GM12878 (cell line): ENCODE measurements around the gene FOXP1. TPM values are rescaled to one million over a fixed set of nuclear protein-coding genes. Genes with fewer than 3 reads are reported as not detected.

Experiments used
- ATAC-seq: fragments of 200-7000 bp; cut with Tn5 transposase; 3 replicates; pipeline ENCODE4 v1.9.1; 2020; ENCODE audit warnings: mild to moderate bottlenecking, moderate library complexity
- BruUV-seq: library from RNA; stranded (reverse); fragments of 400-500 nt; replicated peaks from 2 replicates; lab custom pipeline; 2021; lab: Mats Ljungman, UMichigan
- CTCF ChIA-PET: fragments of 300-600 bp; sonication (Branson Sonifier 250); formaldehyde crosslinking; extraction: SDS; loops from one replicate; lab custom pipeline; 2021; ENCODE audit warnings: inconsistent platforms; lab: Yijun Ruan, JAX
- POLR2A ChIA-PET: fragments of 350-600 bp; formaldehyde crosslinking; extraction: SDS; loops from one replicate; lab custom pipeline; 2021; ENCODE audit warnings: inconsistent platforms; lab: Charles Lee
- RAD21 ChIA-PET: fragments of 300-600 bp; sonication (Branson Sonifier 250); formaldehyde crosslinking; loops from one replicate; lab custom pipeline; 2023; ENCODE audit warnings: antibody characterized with exemption; ENCODE audit not compliant: unreplicated experiment; lab: Charles Lee
- SMC1A ChIA-PET: fragments of 300-600 bp; sonication (Branson Sonifier 250); formaldehyde crosslinking; loops from one replicate; lab custom pipeline; 2023; ENCODE audit not compliant: unreplicated experiment, uncharacterized antibody; lab: Charles Lee
- DNase-seq: peaks from one replicate; pipeline ENCODE4 v3.0.0-alpha.2; 2011; ENCODE audit warnings: low read depth, low spot score
- FAIRE-seq: peaks from 3 replicates; lab custom pipeline; 2011; peaks lifted over from hg19 to GRCh38; lab: Jason Lieb, UNC
- H2AFZ ChIP-seq: 2 replicates; pipeline ENCODE4 v1.6.0; 2011; ENCODE audit warnings: low read depth, low read length, control low read depth; ENCODE audit not compliant: control insufficient read depth
- H3K27ac ChIP-seq: 2 replicates; pipeline ENCODE4 v1.5.1; 2011; ENCODE audit warnings: control low read depth; ENCODE audit not compliant: control insufficient read depth, insufficient read depth
- H3K27me3 ChIP-seq, 2 experiments: replicated peaks in 1 of 2; 2 replicates each; pipeline versions ENCODE4 v1.6.0 to v1.6.1; 2011; ENCODE audit warnings: low read length in 1 of 2; ENCODE audit not compliant: control insufficient read depth in 2 of 2, insufficient read depth in 2 of 2
- H3K36me3 ChIP-seq, 2 experiments: 2 replicates each; pipeline ENCODE4 v1.5.1; 2011; ENCODE audit warnings: low read length in 1 of 2; ENCODE audit not compliant: control insufficient read depth in 2 of 2, insufficient read depth in 2 of 2
- H3K4me1 ChIP-seq: 2 replicates; pipeline ENCODE4 v1.6.1; 2011; ENCODE audit warnings: mild to moderate bottlenecking, low read length, moderate library complexity, mixed read lengths; ENCODE audit not compliant: control insufficient read depth, insufficient read depth
- H3K4me2 ChIP-seq: 2 replicates; pipeline ENCODE4 v1.6.0; 2011; ENCODE audit warnings: control low read depth; ENCODE audit not compliant: control insufficient read depth, insufficient read depth
- H3K4me3 ChIP-seq: fragments of 200-600 bp; sonication (generic); 2 replicates; pipeline ENCODE4 v1.5.1; 2016
- H3K79me2 ChIP-seq: 2 replicates; pipeline ENCODE4 v1.6.0; 2011; ENCODE audit warnings: low read length; ENCODE audit not compliant: control insufficient read depth, insufficient read depth
- H3K9ac ChIP-seq: 2 replicates; pipeline ENCODE4 v1.8.0; 2011; ENCODE audit warnings: low read length, control low read depth, mixed read lengths; ENCODE audit not compliant: control insufficient read depth, insufficient read depth
- H3K9me3 ChIP-seq: replicated peaks from 3 replicates; pipeline ENCODE4 v1.5.1; 2011; ENCODE audit warnings: mild to moderate bottlenecking, low read length; ENCODE audit not compliant: control insufficient read depth, insufficient read depth
- H4K20me1 ChIP-seq: 2 replicates; pipeline ENCODE4 v1.6.0; 2011; ENCODE audit not compliant: control insufficient read depth, insufficient read depth
- CUX1 ChIP-seq: IDR thresholded peaks from 2 replicates; pipeline ENCODE4 v1.6.1; 2012; ENCODE audit warnings: improper control_type of control experiment, low read depth, low read length; ENCODE audit not compliant: insufficient replicate concordance
- MYB ChIP-seq: fragments of 150-350 bp; IDR thresholded peaks from 2 replicates; pipeline ENCODE4 v1.6.1; 2014; ENCODE audit warnings: mild to moderate bottlenecking, low read depth, low read length, borderline replicate concordance
- RELA ChIP-seq: fragments of 450-650 bp; IDR thresholded peaks from 2 replicates; pipeline ENCODE4 v1.8.0; 2014; ENCODE audit warnings: borderline replicate concordance; ENCODE audit not compliant: partially characterized antibody
- WGBS: methylation state at CpG from one replicate; pipeline ENCODE4 v1.1.6; 2016; ENCODE audit warnings: low lambda C conversion rate; ENCODE audit not compliant: insufficient replicate concordance, insufficient coverage; ENCODE audit errors: missing lambda C conversion rate; 5-methylcytosine and 5-hydroxymethylcytosine counted together
- in situ Hi-C: fragments of 300-500 bp; cut with MboI; formaldehyde crosslinking; loops from 9 replicates; pipeline ENCODE4 v1.14.3; 2018; ENCODE audit warnings: mixed read lengths
- intact Hi-C: fragments of 100-400 bp; cut with micrococcal nuclease; formaldehyde crosslinking; loops from one replicate; pipeline ENCODE4 v1.14.2; 2022; ENCODE audit not compliant: unreplicated experiment
- polyA plus RNA-seq, 11 experiments: library from polyadenylated mRNA; depleted of rRNA in 4 of 11; unstranded in 6 of 11; stranded (reverse) in 5 of 11; fragments of >200 nt; fragmentation: Nextera tagmentation in 4 of 11; fragmentation: Illumina TruSeq in 1 of 11; extraction: Ambion mirVana in 4 of 11; extraction: Trizol in 1 of 11; gene quantifications; 1 replicate in 1 of 11; 2 replicates in 10 of 11; pipeline versions ENCODE4 v1.2.1 to v1.2.3, GENCODE V29; 2011 to 2016; ENCODE audit warnings: inconsistent platforms in 2 of 11, missing spikeins in 2 of 11, low read depth in 1 of 11
- total RNA-seq, 4 experiments: library from RNA; depleted of rRNA in 3 of 4; stranded (reverse); fragments of >200 nt in 3 of 4; fragmentation: Illumina TruSeq in 1 of 4; extraction: Trizol in 1 of 4; gene quantifications; 2 replicates each; pipeline versions ENCODE4 v1.2.1 to v1.2.3, GENCODE V29; 2013 to 2021

The FOXP1 gene
- total and polyA plus RNA-seq, 10 of the 15 experiments (the other 5 are each of a cell fraction or from before 2014, with no cell fraction given), result 0.05 to 1.6 (median 0.20) TPM; not detected in 1

DNA sequence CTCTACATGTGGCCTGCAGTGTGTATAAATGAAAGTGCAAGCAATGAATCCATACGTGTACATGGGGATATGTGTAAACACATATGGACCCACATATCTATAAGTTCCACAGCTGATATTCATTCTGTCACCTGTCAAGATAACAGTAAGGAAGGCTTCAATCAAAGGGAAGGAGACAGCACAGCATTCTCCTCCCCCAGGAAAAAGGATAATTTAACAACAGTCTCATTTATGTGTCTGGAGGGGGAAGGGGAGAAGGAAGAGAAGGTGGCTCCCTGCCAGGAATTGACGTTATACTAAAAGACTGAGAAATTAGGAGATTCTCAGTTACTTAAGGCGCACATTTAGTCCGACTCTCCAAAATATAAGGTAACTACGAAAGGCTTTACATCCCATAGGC is 345.9 kb downstream of the FOXP1 start (continued):
- TF ChIP-seq CUX1 (no peak), RELA (no peak)

DNA sequence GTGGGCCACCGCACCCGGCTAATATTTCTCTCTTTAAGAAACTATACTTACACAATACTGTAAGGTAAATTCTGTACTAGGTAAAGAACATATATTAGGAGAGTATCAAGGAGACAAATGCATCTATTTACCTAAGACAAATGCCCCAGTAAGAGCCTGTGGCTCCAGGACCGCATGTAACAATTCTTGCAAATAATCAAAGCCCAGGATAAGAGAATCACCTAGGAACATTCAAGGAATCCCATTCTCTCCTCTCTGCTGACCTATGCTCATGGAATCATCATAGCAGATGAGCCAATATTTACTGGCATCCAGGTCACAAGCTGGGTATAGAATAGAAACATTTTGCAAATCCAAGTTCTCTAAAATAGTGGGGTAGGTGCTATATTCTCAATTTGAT is 347.7 kb downstream of the FOXP1 start:
- in situ Hi-C loops, result no loop called here
- ChIA-PET POLR2A (no interaction called here), CTCF (no interaction called here)

More for the DNA sequence above, 347.7 kb downstream of the FOXP1 start:
- 89% methylated on average over 3 of the region's 3 CpGs for WGBS
- ATAC-seq (no peak), DNase-seq (no peak), FAIRE-seq (no peak)
- Histone ChIP-seq H3K79me2 (no peaks in the 10 kb centered on the region), H3K9ac (no peak overlapping the region), H3K4me2 (no peak overlapping the region), H3K27me3 (no peaks in the 10 kb centered on the region), H3K36me3 (no peaks in the 10 kb centered on the region), H2AFZ (no peak overlapping the region), H3K4me1 (no peaks in the 10 kb centered on the region), H3K27ac (no peak overlapping the region), H3K9me3 (no peaks in the 10 kb centered on the region), H4K20me1 (no peaks in the 10 kb centered on the region), H3K4me3 (no peak overlapping the region)
- no TSS peak for BruUV-seq
- ChIA-PET RAD21 (no interaction called here), SMC1A (no interaction called here)
- intact Hi-C loops, result no loop called here
- no peak for TF ChIP-seq MYB
